ENCODE measurements around the gene TNNT3.
"Not testable (repeated sequence)": the region's sequence is repeated elsewhere in the genome, so short reads cannot be mapped to it uniquely, and the experiment has no call there.

DNA sequence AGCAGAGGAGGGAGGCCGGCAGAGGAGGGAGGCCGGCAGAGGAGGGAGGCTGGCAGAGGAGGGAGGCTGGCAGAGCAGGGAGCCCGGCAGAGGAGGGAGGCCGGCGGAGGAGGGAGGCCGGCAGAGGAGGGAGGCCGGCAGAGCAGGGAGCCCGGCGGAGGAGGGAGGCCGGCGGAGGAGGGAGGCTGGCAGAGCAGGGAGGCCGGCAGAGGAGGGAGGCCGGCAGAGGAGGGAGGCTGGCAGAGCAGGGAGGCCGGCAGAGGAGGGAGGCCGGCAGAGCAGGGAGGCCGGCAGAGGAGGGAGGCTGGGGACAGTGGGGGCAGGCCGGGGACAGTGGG is 45.7 kb upstream of the TNNT3 start:
- TF ChIP-seq, protein P1, sequence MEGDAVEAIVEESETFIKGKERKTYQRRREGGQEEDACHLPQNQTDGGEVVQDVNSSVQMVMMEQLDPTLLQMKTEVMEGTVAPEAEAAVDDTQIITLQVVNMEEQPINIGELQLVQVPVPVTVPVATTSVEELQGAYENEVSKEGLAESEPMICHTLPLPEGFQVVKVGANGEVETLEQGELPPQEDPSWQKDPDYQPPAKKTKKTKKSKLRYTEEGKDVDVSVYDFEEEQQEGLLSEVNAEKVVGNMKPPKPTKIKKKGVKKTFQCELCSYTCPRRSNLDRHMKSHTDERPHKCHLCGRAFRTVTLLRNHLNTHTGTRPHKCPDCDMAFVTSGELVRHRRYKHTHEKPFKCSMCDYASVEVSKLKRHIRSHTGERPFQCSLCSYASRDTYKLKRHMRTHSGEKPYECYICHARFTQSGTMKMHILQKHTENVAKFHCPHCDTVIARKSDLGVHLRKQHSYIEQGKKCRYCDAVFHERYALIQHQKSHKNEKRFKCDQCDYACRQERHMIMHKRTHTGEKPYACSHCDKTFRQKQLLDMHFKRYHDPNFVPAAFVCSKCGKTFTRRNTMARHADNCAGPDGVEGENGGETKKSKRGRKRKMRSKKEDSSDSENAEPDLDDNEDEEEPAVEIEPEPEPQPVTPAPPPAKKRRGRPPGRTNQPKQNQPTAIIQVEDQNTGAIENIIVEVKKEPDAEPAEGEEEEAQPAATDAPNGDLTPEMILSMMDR (conservative IDR thresholded peaks at IDR 0.05; ENCODE audit: low read length): not testable (repeated sequence)
- not testable (repeated sequence) for TF ChIP-seq EZH2phosphoT487 (IDR thresholded peaks at IDR 0.05; ENCODE audit: borderline replicate concordance, low read depth, low read length)
